ENCODE data around the gene SMAD1.

SMAD1 gene

DNA sequence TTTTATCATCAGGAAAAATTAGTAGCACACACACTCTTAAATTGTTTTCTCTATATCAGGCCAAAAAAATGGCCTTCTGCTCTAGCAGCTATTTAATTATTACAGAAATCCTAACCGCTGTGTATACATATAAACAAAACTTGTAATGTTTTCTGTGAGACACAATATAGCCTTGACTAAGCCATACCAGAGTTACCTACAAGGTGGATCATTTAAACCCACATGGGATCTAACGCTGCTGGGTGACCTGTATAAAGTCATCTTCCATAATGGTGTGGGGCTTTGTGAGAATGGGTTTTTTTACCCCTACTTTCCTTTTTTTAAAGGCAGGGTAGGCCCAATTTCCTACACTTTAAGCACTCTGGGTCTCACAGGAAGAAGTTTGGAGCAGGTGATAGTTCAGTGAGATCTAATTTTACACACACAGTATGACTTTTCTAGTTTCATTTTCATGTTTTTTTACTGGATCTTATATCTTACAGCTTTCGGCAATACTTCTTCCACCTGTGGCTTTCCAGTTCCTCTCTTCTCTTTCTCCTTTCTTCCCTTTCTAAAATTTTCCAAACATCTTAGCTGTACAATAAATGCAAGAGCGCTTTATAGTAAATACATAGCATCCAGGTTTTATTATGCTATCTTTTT is 70.6 kb downstream of the SMAD1 start:
- TF ChIP-seq, protein P1, sequence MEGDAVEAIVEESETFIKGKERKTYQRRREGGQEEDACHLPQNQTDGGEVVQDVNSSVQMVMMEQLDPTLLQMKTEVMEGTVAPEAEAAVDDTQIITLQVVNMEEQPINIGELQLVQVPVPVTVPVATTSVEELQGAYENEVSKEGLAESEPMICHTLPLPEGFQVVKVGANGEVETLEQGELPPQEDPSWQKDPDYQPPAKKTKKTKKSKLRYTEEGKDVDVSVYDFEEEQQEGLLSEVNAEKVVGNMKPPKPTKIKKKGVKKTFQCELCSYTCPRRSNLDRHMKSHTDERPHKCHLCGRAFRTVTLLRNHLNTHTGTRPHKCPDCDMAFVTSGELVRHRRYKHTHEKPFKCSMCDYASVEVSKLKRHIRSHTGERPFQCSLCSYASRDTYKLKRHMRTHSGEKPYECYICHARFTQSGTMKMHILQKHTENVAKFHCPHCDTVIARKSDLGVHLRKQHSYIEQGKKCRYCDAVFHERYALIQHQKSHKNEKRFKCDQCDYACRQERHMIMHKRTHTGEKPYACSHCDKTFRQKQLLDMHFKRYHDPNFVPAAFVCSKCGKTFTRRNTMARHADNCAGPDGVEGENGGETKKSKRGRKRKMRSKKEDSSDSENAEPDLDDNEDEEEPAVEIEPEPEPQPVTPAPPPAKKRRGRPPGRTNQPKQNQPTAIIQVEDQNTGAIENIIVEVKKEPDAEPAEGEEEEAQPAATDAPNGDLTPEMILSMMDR (IDR thresholded peaks at IDR 0.05; ENCODE audit: borderline replicate concordance, insufficient read depth, low read depth, low read length), result no peak
- H3K4me3 ChIP-seq (ENCODE audit: low read depth, low read length), result no peak overlapping the region

DNA sequence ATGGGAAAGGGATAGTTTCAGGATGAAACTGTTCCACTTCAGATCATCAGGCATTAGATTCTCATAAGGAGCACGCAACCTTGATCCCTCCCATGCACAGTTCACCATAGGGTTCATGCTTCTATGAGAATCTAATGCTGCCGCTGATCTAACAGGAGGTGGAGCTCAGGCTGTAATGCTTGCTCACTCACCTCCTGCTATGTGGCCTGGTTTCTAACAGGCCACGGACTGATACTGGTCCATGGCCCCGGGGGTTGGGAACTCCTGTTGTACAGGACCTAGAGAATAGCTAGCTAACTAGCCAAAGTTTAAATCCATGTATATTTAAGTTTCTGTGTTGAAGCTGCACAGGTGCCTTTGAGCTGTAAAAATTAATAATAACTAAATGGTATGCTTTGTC is 71.7 kb downstream of the SMAD1 start:
- TF ChIP-seq, protein P1 (IDR thresholded peaks at IDR 0.05; ENCODE audit: borderline replicate concordance, insufficient read depth, low read depth, low read length), result no peak
- no peak overlapping the region for H3K4me3 ChIP-seq (ENCODE audit: low read depth, low read length)

DNA sequence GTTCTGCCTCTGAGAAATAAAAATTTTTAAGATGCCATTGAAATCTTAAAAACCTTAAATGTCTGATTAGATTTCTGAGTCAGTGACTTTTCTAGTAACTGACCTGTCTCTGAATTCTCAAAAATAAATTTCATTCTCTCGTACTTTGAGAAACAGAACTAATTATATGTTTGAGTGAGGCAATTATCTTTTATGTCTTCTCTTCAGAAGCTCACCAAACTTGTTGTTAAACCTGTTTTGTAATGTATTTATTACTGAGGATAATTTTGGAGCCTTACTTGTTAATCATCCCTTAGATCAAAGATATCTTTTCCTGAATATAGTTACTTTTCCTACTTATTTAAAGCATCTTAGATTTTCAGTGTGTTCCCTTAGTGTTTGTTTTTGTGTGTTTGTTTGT is 73.0 kb downstream of the SMAD1 start:
- TF ChIP-seq, protein P1 (IDR thresholded peaks at IDR 0.05; ENCODE audit: borderline replicate concordance, insufficient read depth, low read depth, low read length), result no peak
- no peak overlapping the region for H3K4me3 ChIP-seq (ENCODE audit: low read depth, low read length)

DNA sequence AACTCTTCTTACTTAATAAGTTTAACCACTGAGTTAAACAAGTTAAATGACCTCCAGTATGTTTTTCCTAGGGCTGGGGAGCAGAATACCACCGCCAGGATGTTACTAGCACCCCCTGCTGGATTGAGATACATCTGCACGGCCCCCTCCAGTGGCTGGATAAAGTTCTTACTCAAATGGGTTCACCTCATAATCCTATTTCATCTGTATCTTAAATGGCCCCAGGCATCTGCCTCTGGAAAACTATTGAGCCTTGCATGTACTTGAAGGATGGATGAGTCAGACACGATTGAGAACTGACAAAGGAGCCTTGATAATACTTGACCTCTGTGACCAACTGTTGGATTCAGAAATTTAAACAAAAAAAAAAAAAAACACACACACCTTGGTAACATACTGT is 76.1 kb downstream of the SMAD1 start:
- no peak overlapping the region for H3K4me3 ChIP-seq (ENCODE audit: low read depth, low read length)
- TF ChIP-seq, protein P1 (IDR thresholded peaks at IDR 0.05; ENCODE audit: borderline replicate concordance, insufficient read depth, low read depth, low read length), result peak; percentile 82

DNA sequence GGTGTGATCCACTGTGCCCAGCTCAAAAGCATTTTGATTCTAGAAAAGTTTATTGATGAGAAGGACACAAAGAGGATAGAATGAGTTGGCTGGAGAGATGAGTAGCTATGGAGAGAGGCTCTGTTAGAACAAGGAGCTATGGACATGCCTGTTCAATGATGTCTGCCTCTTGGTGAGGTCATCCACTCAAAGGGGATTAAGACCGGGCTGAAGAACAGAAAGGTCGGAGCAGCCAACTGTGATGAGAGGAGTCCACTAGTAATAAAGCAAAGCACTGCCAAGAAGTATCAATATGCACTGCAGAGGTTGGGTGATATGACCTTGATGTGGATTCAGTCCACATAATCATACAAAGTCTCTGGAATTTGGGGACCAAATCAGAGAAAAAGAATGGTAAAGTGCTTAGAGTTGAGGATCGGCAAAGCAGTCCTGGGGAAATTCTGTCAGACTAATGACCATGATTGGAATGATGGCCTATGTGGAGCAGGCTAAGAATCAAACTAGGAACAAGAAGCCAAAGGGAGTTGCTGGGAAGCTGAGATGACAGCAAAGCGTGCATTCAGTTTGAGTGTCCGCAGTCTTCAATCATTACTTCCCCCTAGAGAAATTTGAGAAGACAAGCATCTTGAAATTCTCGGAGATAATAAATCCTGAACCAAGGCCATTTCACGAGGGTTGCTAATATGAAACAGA is 81.8 kb downstream of the SMAD1 start:
- TF ChIP-seq, protein P1 (IDR thresholded peaks at IDR 0.05; ENCODE audit: borderline replicate concordance, insufficient read depth, low read depth, low read length), result no peak
- no peak overlapping the region for H3K4me3 ChIP-seq (ENCODE audit: low read depth, low read length)

DNA sequence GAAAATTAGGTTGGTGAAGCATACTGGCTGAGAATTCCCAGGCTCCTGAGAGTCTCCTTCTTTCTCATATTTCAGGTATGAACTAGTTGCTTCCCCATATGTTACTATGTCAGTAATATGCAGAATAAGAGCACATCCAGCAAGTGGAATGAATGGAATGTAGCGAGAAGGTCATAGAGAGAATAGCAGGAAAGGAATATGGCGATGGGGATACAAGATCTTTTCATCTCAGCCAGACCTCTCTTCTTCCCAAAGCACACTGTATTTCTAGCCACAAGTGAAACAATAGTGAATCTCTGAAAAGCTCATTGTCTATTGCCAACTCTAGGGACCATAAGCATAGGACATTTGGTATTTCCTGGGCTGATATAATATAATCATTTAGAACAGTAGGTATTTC is 82.9 kb downstream of the SMAD1 start:
- TF ChIP-seq, protein P1 (IDR thresholded peaks at IDR 0.05; ENCODE audit: borderline replicate concordance, insufficient read depth, low read depth, low read length), result no peak
- H3K4me3 ChIP-seq (ENCODE audit: low read depth, low read length), result no peak overlapping the region

DNA sequence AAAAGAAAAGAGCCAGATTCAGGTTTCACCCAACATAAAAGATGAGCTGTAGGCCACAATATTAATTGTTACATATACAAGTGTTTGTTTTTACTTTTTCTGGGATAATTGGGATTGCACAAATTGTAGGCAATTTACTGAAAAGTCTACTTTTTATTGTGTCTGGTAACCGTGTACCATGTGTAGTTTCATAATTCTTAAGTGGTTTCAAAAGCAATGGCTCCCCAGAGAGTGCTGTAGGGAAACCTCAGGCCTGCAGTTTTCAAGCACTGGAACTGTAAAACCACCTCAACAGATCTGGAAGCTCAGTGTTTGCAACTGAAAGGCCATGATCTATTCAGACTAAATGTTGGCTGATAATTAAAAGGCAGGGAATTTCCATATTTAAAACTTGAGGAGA is 83.7 kb downstream of the SMAD1 start:
- TF ChIP-seq, protein P1 (IDR thresholded peaks at IDR 0.05; ENCODE audit: borderline replicate concordance, insufficient read depth, low read depth, low read length), result no peak
- H3K4me3 ChIP-seq (ENCODE audit: low read depth, low read length), result no peak overlapping the region

Data from GM12875 (cell line).